Astrocyte (in vitro differentiated cells and primary cell): ENCODE results near the gene KRTAP13-4. TPM values are rescaled to one million over a fixed set of nuclear protein-coding genes. Genes with fewer than 3 reads are reported as not detected.

ENCODE experiments used
- DNase-seq: peaks from one replicate; pipeline ENCODE4 v3.0.0-alpha.2; 2010; ENCODE audit warnings: low read depth
- FAIRE-seq: peaks from 2 replicates; lab custom pipeline; 2011; peaks lifted over from hg19 to GRCh38; lab: Jason Lieb, UNC
- H2AFZ ChIP-seq: 2 replicates; pipeline ENCODE4 v1.6.0; 2012; ENCODE audit warnings: low read depth, low read length, inconsistent platforms
- H3K27ac ChIP-seq: 2 replicates; pipeline ENCODE4 v1.5.1; 2011; ENCODE audit warnings: low read depth, low read length, inconsistent platforms
- H3K27me3 ChIP-seq: 2 replicates; pipeline ENCODE4 v1.6.0; 2011; ENCODE audit warnings: low read length, inconsistent platforms; ENCODE audit not compliant: insufficient read depth
- H3K36me3 ChIP-seq: 2 replicates; pipeline ENCODE4 v1.5.1; 2011; ENCODE audit warnings: low read length, inconsistent platforms; ENCODE audit not compliant: insufficient read depth
- H3K4me1 ChIP-seq: 2 replicates; pipeline ENCODE4 v1.5.1; 2011; ENCODE audit warnings: low read length, inconsistent platforms; ENCODE audit not compliant: insufficient read depth
- H3K4me2 ChIP-seq: 2 replicates; pipeline ENCODE4 v1.6.0; 2012; ENCODE audit warnings: low read length, inconsistent platforms
- H3K4me3 ChIP-seq: 2 replicates; pipeline ENCODE4 v1.5.1; 2011; ENCODE audit warnings: low read depth, mild to moderate bottlenecking, low read length, inconsistent platforms; ENCODE audit not compliant: insufficient read depth
- H3K79me2 ChIP-seq: 2 replicates; pipeline ENCODE4 v1.6.0; 2012; ENCODE audit warnings: mild to moderate bottlenecking, low read length, inconsistent platforms; ENCODE audit not compliant: insufficient read depth
- H3K9ac ChIP-seq: 2 replicates; pipeline ENCODE4 v1.6.0; 2012; ENCODE audit warnings: mild to moderate bottlenecking, low read length, inconsistent platforms
- H3K9me3 ChIP-seq: 2 replicates; pipeline ENCODE4 v1.5.1; 2012; ENCODE audit warnings: low read depth, mild to moderate bottlenecking, low read length, inconsistent platforms; ENCODE audit not compliant: insufficient read depth
- H4K20me1 ChIP-seq: 2 replicates; pipeline ENCODE4 v1.6.0; 2012; ENCODE audit warnings: low read length, inconsistent platforms; ENCODE audit not compliant: insufficient read depth
- H3K27ac Mint-ChIP-seq: one replicate; pipeline ENCODE4 v1.8.0; 2021; ENCODE audit warnings: mild to moderate bottlenecking, mixed read lengths; ENCODE audit not compliant: unreplicated experiment
- H3K27me3 Mint-ChIP-seq: one replicate; pipeline ENCODE4 v1.8.0; 2021; ENCODE audit warnings: low read depth, mixed read lengths; ENCODE audit not compliant: unreplicated experiment
- H3K36me3 Mint-ChIP-seq: one replicate; pipeline ENCODE4 v1.8.0; 2021; ENCODE audit warnings: low read depth, mixed read lengths; ENCODE audit not compliant: unreplicated experiment
- H3K4me1 Mint-ChIP-seq: one replicate; pipeline ENCODE4 v1.8.0; 2021; ENCODE audit warnings: low read depth, mixed read lengths; ENCODE audit not compliant: unreplicated experiment
- H3K4me3 Mint-ChIP-seq: one replicate; pipeline ENCODE4 v1.8.0; 2021; ENCODE audit warnings: mild to moderate bottlenecking, moderate library complexity, mixed read lengths; ENCODE audit not compliant: unreplicated experiment
- H3K9me3 Mint-ChIP-seq: one replicate; pipeline ENCODE4 v1.8.0; 2021; ENCODE audit warnings: mild to moderate bottlenecking, mixed read lengths; ENCODE audit not compliant: unreplicated experiment
- CTCF ChIP-seq: IDR thresholded peaks from 2 replicates; pipeline ENCODE4 v1.5.1; 2011; ENCODE audit warnings: low read depth, mild to moderate bottlenecking, inconsistent platforms, low read length, moderate library complexity; ENCODE audit not compliant: insufficient read depth
- EZH2 ChIP-seq: IDR thresholded peaks from 2 replicates; pipeline ENCODE4 v1.6.1; 2012; ENCODE audit warnings: mild to moderate bottlenecking, low read length, inconsistent platforms; ENCODE audit not compliant: insufficient read depth
- total RNA-seq: library from RNA; stranded (reverse); gene quantifications from 2 replicates; pipeline ENCODE4 v1.2.1, GENCODE V29; 2021

Gene KRTAP13-4
- total RNA-seq, 1 donor from 2014 or later: not detected

DNA sequence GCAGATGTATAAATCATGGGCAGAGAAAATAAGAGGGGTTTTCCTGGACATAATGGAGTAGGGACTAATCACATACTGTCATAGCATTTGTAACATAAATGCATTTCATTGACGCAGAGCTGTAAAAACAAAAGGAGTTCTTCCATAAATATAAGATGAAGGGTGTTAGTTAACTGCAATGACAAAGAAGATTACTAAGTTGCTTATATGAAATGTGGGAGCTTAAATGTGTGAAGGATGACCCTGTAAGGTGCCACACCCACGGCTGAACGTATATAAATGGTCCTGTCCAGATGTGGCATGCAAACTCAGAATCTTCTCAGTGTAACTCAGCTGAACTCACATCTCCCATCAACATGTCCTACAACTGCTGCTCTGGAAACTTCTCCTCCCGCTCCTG, 34.3 kb upstream of the KRTAP13-4 start, which contains the start of gene KRTAP13-1:
Gene KRTAP13-1, plus strand, starts transcription at position 301 of the 400 bp plus-strand sequence. Its CDS starts 56 bp downstream, at position 357.
- H3K36me3 ChIP-seq: no peaks in the 10 kb centered on the region
- no peak within 1 kb of the TSS for H3K4me3 ChIP-seq
- Mint-ChIP-seq H3K27me3 (no peaks in the 10 kb centered on the region), H3K27ac (no peak within 1 kb of the TSS), H3K9me3 (no peaks in the 10 kb centered on the region), H3K4me3 (no peak within 1 kb of the TSS), H3K36me3 (no peaks in the 10 kb centered on the region), H3K4me1 (no peaks in the 10 kb centered on the region)
- no peaks in the 10 kb centered on the region for H3K27me3 ChIP-seq
- no peaks in the 10 kb centered on the region for H4K20me1 ChIP-seq
- H3K9me3 ChIP-seq: peaks cover 4% of the 10 kb centered on the region
- no peak for DNase-seq
- no peak within 1 kb of the TSS for H3K4me2 ChIP-seq
- H3K27ac ChIP-seq: no peak within 1 kb of the TSS
- H2AFZ ChIP-seq: no peak within 1 kb of the TSS
- TF ChIP-seq EZH2 (no peak), CTCF (no peak)
- H3K79me2 ChIP-seq: no peaks in the 10 kb centered on the region
- H3K4me1 ChIP-seq: no peaks in the 10 kb centered on the region
- no peak within 1 kb of the TSS for H3K9ac ChIP-seq
- FAIRE-seq: no peak

DNA sequence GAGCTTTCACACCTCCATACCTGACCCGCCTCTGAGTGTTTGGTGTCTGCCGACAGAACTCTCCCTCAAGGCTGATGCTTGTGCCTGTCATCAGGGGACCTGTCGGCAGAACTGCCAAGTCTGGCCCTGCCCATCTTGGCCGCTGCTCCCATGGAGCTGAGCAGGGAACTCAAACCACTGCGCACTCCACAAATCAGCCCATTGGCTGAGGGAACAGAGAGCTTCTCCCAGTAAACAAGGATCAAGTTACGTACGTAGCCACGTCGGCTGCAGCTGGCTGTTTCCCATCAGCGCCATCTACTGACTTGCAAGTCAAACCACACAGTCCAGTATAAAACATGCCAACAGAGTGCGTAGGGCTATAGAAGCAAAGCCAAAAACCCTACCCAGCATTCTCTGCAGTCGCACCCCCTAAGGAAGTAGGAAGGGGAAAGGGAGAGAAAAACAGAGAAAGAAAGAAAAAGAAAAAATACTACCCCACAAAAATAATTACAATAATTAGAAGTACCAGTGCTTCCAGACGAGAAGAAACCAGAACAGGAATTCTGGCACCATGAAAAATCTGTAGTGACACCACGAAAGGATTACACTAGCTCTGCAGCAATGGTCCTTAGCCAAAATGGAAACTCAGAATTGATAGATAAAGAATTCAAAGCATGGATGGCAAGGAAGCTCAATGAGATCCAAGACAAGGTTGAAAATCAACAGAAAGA, 21.1 kb upstream of the KRTAP13-4 start:
- Mint-ChIP-seq H3K4me3 (peak overlapping the region; percentile 52), H3K9me3 (peaks cover 2% of the 10 kb centered on the region), H3K36me3 (no peaks in the 10 kb centered on the region), H3K27me3 (no peaks in the 10 kb centered on the region), H3K27ac (peak overlapping the region; percentile 22), H3K4me1 (no peaks in the 10 kb centered on the region)
- Histone ChIP-seq H3K27me3 (no peaks in the 10 kb centered on the region), H3K9ac (no peak overlapping the region), H3K9me3 (no peaks in the 10 kb centered on the region), H3K27ac (no peak overlapping the region), H3K4me2 (peak overlapping the region; percentile 44), H3K4me1 (no peaks in the 10 kb centered on the region), H4K20me1 (no peaks in the 10 kb centered on the region), H3K36me3 (no peaks in the 10 kb centered on the region), H3K79me2 (no peaks in the 10 kb centered on the region), H2AFZ (peak overlapping the region; percentile 69), H3K4me3 (no peak overlapping the region)
- TF ChIP-seq CTCF: peak; percentile 17
- no peak for TF ChIP-seq EZH2
- FAIRE-seq (no peak), DNase-seq (peak; percentile 0)

GRCh38 chr21:30415993-30416392, 14.0 kb upstream of the KRTAP13-4 start:
- DNase-seq (no peak), FAIRE-seq (no peak)
- Mint-ChIP-seq H3K36me3 (no peaks in the 10 kb centered on the region), H3K4me3 (no peak overlapping the region), H3K27ac (no peak overlapping the region), H3K4me1 (no peaks in the 10 kb centered on the region), H3K9me3 (peaks cover 2% of the 10 kb centered on the region), H3K27me3 (no peaks in the 10 kb centered on the region)
- no peak overlapping the region for H3K4me3 ChIP-seq
- no peak overlapping the region for H3K9ac ChIP-seq
- H3K27ac ChIP-seq: no peak overlapping the region
- no peaks in the 10 kb centered on the region for H3K79me2 ChIP-seq
- H3K9me3 ChIP-seq: no peaks in the 10 kb centered on the region
- no peaks in the 10 kb centered on the region for H3K36me3 ChIP-seq
- no peak overlapping the region for H3K4me2 ChIP-seq
- no peaks in the 10 kb centered on the region for H4K20me1 ChIP-seq
- TF ChIP-seq EZH2 (no peak), CTCF (no peak)
- no peaks in the 10 kb centered on the region for H3K4me1 ChIP-seq
- H2AFZ ChIP-seq: no peak overlapping the region
- H3K27me3 ChIP-seq: no peaks in the 10 kb centered on the region
